Prostate gland (tissue), 2 donors: ENCODE results near the gene CCDC185.

Source experiments
- POLR2AphosphoS5 ChIP-seq: sonication (generic); formaldehyde crosslinking; IDR thresholded peaks from one replicate; pipeline ENCODE4 v1.6.1; 2017; ENCODE audit warnings: antibody characterized with exemption
- TF ChIP-seq, protein P1 (sequence below), 4 experiments: fragments of 200-600 bp in 2 of 4; fragments of 450-650 bp in 2 of 4; sonication (generic) in 2 of 4; IDR thresholded peaks; 1 replicate in 3 of 4; 2 replicates in 1 of 4; pipeline ENCODE4 v1.5.1; 2016 to 2019; ENCODE audit warnings: antibody characterized with exemption in 4 of 4, mild to moderate bottlenecking in 2 of 4, moderate library complexity in 2 of 4

DNA sequence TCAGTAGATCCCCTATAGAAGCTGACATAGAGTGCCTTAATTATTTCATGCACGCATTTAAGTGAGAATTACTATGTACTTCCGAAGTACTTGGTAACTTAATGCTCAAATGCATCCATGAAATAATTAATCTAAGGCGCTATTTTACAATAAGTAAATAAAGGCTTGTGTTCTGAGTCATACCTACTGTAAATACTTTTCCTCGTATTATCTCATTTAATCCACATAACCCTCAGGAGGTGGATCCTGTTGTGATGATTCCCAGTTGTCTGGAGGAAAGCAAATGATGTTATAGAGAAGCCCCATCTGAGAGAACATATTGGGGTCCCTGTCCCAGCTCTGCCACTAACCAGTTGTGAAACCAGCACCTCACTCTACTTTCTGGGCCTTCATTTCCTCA is 45.6 kb upstream of the CCDC185 start:
- TF ChIP-seq, protein P1, sequence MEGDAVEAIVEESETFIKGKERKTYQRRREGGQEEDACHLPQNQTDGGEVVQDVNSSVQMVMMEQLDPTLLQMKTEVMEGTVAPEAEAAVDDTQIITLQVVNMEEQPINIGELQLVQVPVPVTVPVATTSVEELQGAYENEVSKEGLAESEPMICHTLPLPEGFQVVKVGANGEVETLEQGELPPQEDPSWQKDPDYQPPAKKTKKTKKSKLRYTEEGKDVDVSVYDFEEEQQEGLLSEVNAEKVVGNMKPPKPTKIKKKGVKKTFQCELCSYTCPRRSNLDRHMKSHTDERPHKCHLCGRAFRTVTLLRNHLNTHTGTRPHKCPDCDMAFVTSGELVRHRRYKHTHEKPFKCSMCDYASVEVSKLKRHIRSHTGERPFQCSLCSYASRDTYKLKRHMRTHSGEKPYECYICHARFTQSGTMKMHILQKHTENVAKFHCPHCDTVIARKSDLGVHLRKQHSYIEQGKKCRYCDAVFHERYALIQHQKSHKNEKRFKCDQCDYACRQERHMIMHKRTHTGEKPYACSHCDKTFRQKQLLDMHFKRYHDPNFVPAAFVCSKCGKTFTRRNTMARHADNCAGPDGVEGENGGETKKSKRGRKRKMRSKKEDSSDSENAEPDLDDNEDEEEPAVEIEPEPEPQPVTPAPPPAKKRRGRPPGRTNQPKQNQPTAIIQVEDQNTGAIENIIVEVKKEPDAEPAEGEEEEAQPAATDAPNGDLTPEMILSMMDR (IDR thresholded peaks at IDR 0.05), result no peak
- no peak for TF ChIP-seq POLR2AphosphoS5
